HG02885 (cell line): ENCODE measurements around the gene POC1B.

Experiments
- ATAC-seq: cut with Tn5 transposase; IDR thresholded peaks from one replicate; pipeline ENCODE4 v1.9.1; 2021; ENCODE audit warnings: mild to moderate bottlenecking; ENCODE audit not compliant: unreplicated experiment, poor library complexity

The POC1B gene

DNA sequence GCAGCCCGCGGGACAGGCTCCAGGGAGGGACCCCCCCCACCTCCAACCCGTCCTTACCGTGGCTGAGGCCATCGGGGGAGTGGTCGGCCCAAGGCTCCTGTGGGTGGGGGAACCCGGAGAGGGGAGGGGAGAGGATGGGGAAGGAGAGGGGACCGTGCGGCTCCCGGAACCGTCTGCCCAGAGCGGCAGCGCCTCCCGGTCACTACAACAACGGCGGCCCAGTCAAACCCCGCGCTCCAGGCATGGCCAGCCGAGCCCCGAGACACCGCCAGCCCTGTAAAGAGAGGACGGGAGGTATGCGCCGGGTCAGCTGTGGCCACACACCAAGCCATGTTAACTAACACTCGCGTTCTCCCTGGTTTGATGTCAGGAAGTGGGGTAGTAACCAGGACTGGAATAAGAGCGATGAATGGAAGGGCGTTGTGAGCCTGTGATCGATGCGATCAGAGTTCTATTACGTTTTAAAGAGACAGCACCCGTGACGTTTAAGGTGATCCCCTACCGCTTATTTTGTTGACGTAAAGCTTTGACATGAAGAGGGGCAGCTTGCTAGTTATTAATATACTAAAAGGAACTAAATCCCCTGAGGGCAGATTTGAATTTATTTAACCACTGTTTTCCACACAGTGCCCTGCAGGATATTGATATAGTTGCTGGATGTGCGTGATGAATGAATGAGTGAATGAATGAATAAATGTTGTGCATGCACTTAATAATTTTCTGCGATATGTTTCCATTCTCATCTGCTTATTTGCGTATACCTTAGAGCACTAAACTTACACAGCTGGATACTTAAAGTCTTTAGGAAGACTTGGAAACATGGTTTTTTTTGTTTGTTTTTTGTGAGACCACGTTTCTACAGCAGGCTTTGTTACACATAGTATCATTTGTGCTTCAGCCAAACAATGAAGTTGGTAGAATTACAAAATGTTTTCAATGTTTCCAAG is at the start of gene POC1B:
TSS of gene POC1B (minus strand) at position 224 of the 947 bp plus-strand sequence. CDS start at position 72, 152 bp downstream.
- peak; percentile 68 for ATAC-seq

DNA sequence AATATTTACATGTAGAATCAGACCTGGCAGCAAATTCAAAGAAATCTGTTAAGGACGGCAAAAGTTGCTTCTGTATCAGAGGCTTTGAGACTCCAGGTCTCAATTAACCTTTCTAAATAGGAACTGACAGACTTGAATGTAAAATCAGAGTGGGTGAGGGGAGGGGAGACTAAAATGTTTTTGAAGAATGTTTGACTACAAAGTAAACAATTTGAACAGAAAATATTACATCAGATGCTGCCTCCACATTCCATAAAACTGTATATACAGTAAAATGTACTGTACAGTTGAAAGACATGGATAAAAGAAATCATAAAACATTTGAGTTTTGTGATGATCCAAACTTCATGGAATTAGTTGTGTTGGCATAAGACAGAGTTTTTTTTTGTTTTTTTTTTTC is 49.5 kb upstream of the POC1B start:
- ATAC-seq = no peak

DNA sequence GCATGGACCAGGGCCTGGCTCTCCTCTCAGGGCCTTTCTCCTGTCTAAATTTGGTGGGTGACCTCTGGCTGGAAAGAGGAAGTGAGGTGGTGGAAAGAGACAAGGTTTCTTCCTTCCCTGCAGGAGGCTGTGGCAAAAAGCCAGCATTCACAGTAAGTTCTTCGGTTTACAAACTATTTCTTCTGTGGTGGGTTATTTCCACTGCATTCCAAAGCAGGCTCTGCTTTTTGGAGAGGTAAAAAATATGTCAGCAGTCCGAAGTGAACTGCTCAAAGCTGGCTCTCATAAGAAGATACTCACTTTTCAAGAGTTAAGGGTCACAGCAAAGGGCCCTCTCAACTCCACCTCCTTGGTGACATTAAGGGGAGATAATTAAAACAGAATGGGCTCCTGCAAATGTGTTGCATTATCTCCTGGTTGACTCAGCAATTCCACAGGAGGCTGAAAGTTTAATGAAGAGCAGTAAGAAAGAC is 48.9 kb upstream of the POC1B start:
- ATAC-seq = peak; percentile 54

- no peak for ATAC-seq
These were observed 47.4 kb upstream of the POC1B start for GRCh38 chr12:89573051-89573810.

DNA sequence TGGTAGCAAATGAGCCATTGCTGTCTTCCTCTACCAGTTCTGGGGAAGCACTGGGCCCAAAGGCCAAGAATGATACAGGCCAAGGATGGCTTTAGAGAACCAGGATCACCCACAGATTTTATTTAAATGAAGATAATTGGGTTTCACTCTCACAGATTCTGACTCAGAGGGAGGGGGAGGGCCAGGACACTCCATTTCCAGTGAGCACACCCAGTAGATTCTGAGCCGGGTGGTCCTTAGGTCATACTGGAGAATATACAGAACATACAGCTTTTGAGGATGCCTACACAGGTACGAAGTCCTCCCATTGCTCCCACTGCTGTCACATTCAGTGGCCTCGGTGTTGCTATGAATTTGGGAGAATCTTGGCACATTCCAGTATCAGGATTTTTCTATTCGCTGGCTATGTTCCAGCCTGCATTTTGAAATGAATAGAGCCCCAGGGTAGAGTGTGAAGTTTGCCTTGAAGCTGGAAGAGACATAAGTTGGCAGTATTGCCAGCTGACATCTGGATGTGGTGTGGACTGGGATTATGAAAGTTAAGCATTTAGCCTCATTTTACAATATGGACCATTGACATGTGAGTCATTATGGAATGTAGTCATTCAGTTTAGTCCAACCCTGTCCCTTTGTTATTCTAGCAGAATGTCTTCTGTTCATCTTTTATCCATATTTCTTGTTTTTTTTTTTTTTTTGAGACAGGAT is 45.8 kb upstream of the POC1B start:
- no peak for ATAC-seq

GRCh38 chr12:89568484-89568883 is 42.6 kb upstream of the POC1B start:
- no peak for ATAC-seq

GRCh38 chr12:89567691-89568239 is 41.9 kb upstream of the POC1B start:
- ATAC-seq = no peak

DNA sequence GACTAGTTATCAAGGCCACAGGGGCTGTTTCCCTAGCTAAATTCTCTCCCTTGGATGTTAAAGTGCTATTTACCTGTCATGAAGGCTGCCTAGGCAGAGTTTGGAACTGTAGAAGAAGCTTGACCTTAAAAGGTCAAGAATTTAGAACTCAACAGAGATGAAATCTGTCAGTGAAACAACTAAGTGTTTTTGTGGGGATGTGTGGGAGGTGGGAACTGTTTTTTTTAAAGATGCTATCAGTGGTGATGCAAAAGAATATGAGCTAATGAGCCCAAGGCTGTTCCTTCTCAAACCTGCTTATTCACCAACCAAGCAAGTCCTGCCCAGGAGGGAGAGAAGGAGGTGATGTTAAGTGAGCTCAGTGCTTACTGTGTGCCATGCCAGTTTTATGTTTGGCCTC is 40.8 kb upstream of the POC1B start:
- peak; percentile 68 for ATAC-seq

- no peak for ATAC-seq
These were observed 39.2 kb upstream of the POC1B start for GRCh38 chr12:89565002-89565401.

GRCh38 chr12:89559753-89560152 is 33.9 kb upstream of the POC1B start:
- no peak for ATAC-seq

DNA sequence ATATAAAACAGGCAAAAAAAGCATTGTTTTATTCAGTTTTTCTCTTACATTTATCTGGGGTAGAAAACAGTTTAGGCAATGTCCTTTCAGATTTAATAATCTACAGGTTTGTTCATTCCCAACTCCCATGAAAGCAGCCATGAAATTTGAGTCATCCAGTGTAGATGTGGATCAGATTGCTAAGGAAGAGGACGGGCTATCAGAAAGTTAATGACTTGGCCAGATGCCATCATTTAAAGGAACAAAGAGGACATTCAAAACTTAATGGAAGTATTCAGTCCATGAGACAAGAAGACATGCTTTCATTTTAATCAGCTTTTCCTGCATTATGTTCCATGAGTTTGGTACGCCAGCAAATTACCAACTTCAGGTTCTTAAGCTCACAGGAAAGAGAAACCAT is 31.1 kb upstream of the POC1B start:
- ATAC-seq = no peak

DNA sequence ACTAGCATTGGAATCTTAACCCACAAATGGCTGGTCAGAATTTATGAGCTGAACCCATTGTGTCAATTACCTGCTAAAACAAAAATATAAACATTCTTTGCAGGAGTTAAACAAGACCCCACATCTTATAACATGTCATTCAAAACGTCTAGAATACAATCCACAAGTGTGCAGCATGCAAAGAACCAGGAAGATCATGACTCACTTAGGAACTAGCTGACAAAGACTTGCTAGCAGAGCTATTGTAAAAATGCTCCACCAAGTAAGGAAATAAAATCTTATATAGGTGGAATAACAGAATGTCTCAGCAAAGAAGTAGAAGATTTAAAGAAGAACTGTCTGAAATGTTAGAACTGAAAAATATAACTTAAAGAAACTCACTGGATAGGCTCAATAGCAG is 26.5 kb upstream of the POC1B start:
- no peak for ATAC-seq

- no peak for ATAC-seq
These were observed 25.9 kb upstream of the POC1B start for GRCh38 chr12:89551747-89552146.

GRCh38 chr12:89547101-89547500 is 21.3 kb upstream of the POC1B start:
- no peak for ATAC-seq

DNA sequence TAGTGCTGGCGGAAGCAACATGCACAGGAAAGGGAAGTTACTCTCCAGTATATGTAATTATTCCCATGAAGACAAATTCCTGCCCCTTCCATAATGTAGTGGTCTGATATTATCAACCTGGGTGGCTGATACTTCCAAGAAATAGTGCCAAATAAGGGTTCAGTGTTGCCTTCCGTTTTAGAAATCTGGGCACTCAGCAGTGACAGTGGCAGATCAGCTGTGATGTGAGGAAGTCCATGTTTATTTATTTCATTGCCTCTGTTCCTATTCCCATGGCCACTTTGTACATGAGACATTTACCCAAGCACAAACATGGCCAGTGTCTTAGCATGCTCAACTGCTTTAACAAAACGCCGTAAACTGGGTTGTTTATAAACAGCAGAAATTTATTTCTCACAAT is 20.3 kb upstream of the POC1B start:
- no peak for ATAC-seq

DNA sequence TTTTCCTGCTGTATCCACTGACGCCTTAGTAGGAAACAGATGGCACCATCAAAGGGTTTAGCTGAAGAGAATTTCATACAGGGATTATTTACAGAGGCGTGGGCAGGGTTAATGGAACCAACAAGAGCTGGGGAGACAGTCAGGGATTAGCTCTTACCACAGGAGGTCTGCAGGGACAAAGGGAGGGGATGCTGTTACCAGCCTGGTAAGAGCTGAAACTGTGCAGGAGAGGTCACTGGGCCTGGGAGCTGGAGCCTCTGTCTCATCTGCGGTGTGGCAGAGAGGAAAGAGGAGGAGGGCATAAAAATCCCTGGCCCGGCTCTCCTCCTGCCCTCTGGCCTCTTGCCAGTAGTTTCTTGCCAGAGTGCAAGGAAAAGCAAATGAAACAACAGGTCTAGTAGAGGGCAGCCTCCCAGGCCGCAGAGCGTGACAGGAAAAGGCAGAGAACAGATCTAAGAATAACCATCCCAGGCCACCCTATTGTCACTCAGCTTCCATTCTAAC is 18.9 kb upstream of the POC1B start:
- no peak for ATAC-seq

GRCh38 chr12:89544022-89544421 is 18.2 kb upstream of the POC1B start:
- ATAC-seq = no peak

- peak; percentile 91 for ATAC-seq
These were observed 17.2 kb upstream of the POC1B start for GRCh38 chr12:89542912-89543592.

- no peak for ATAC-seq
These were observed 16.4 kb upstream of the POC1B start for GRCh38 chr12:89542236-89542635.

DNA sequence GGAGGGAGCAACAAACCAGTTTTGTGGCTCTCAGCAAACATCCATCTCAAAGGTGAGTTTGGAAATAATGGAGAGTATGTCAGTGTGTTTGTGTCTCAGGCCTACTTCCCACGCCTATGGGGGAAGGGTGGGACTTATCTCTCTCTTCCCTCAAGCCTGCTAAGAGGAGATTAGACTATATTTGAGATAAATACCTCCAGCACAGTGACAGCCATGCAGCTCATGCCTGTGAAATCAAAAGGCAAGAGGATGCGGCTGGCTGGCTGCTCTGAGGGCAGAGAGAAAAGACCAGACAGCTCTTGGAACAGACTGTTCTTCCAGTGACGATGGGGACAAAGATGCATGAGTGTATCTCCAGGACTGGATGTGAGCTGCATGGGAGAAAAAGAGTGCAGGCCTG is 14.7 kb upstream of the POC1B start:
- ATAC-seq = no peak
